Measurements from ENCODE around the gene CLIC5.
"Not testable (repeated sequence)": the region's sequence is repeated elsewhere in the genome, so short reads cannot be mapped to it uniquely, and the experiment has no call there.

The CLIC5 gene

GRCh38 chr6:45926423-45926822 is 89.2 kb downstream of the CLIC5 start:
- not testable (repeated sequence) for DNase-seq (ENCODE audit: low spot score)

- no peak for DNase-seq (ENCODE audit: low spot score)
Observed at GRCh38 chr6:45924763-45925342, 90.8 kb downstream of the CLIC5 start.

- DNase-seq (ENCODE audit: low spot score) = no peak
Observed at GRCh38 chr6:45923831-45924391, 91.7 kb downstream of the CLIC5 start.

- peak; percentile 50 for DNase-seq (ENCODE audit: low spot score)
Observed at GRCh38 chr6:45922728-45923351, 92.8 kb downstream of the CLIC5 start.

- no peak for DNase-seq (ENCODE audit: low spot score)
Observed at GRCh38 chr6:45921691-45922281, 93.9 kb downstream of the CLIC5 start.

- DNase-seq (ENCODE audit: low spot score) = no peak
Observed at GRCh38 chr6:45920819-45921511, 94.7 kb downstream of the CLIC5 start.

- DNase-seq (ENCODE audit: low spot score) = no peak
Observed at GRCh38 chr6:45917439-45917838, 98.2 kb downstream of the CLIC5 start.

GRCh38 chr6:45916692-45917091 is 99.0 kb downstream of the CLIC5 start:
- DNase-seq (ENCODE audit: low spot score) = no peak

- no peak for DNase-seq (ENCODE audit: low spot score)
Observed at GRCh38 chr6:45915780-45916468, 99.7 kb downstream of the CLIC5 start.

- no peak for DNase-seq (ENCODE audit: low spot score)
Observed at GRCh38 chr6:45911691-45912090, 104.0 kb downstream of the CLIC5 start.

- no peak for DNase-seq (ENCODE audit: low spot score)
Observed at GRCh38 chr6:45903959-45904358, 111.7 kb downstream of the CLIC5 start.

- DNase-seq (ENCODE audit: low spot score) = no peak
Observed at GRCh38 chr6:45902984-45903383, 112.7 kb downstream of the CLIC5 start.

- DNase-seq (ENCODE audit: low spot score) = no peak
Observed at GRCh38 chr6:45901767-45902650, 113.7 kb downstream of the CLIC5 start.

GRCh38 chr6:45900808-45901752 is 114.6 kb downstream of the CLIC5 start:
- no peak for DNase-seq (ENCODE audit: low spot score)

GRCh38 chr6:45899683-45899946 is 116.0 kb downstream of the CLIC5 start:
- no peak for DNase-seq (ENCODE audit: low spot score)

- DNase-seq (ENCODE audit: low spot score) = no peak
Observed at GRCh38 chr6:45898941-45899682, 116.5 kb downstream of the CLIC5 start.

- no peak for DNase-seq (ENCODE audit: low spot score)
Observed at GRCh38 chr6:45896783-45897441, 118.7 kb downstream of the CLIC5 start.

- DNase-seq (ENCODE audit: low spot score) = no peak
Observed at GRCh38 chr6:45895569-45895968, 120.1 kb downstream of the CLIC5 start.

GRCh38 chr6:45892696-45893245 is 122.9 kb downstream of the CLIC5 start:
- DNase-seq (ENCODE audit: low spot score) = no peak

Data from SW480 (cell line).